DMS153 treated with DMSO at 0.1 percent for 48 hours (cell line): ENCODE measurements around the gene PRR19.
A peak's percentile ranks its signal among the peaks of the same experiment; 100 is the strongest.
"Not testable (repeated sequence)": the region's sequence is repeated elsewhere in the genome, so short reads cannot be mapped to it uniquely, and the experiment has no call there.

ENCODE experiments used
- DNase-seq: peaks from one replicate; lab custom pipeline; 2025; ENCODE audit not compliant: unreplicated experiment; lab: John Stamatoyannopoulos, UW

The PRR19 gene

GRCh38 chr19:42325308-42325895 is 23.5 kb downstream of the PRR19 start, which contains the start of gene MEGF8:
Gene MEGF8, plus strand, starts transcription at chr19:42325635. Its CDS starts 609 bp downstream, at chr19:42326244.
- DNase-seq, result peak; percentile 97

- no peak for DNase-seq
Observed at GRCh38 chr19:42325896-42326771, 24.2 kb downstream of the PRR19 start.

- no peak for DNase-seq
Observed at GRCh38 chr19:42326969-42327368, 25.0 kb downstream of the PRR19 start.

- DNase-seq, result no peak
Observed at GRCh38 chr19:42327381-42327780, 25.4 kb downstream of the PRR19 start.

- no peak for DNase-seq
Observed at GRCh38 chr19:42328106-42328505, 26.2 kb downstream of the PRR19 start.

GRCh38 chr19:42328854-42329253 is 26.9 kb downstream of the PRR19 start:
- no peak for DNase-seq

GRCh38 chr19:42330241-42330711 is 28.3 kb downstream of the PRR19 start:
- no peak for DNase-seq

GRCh38 chr19:42331333-42331732 is 29.4 kb downstream of the PRR19 start:
- not testable (repeated sequence) for DNase-seq

GRCh38 chr19:42332059-42332458 is 30.1 kb downstream of the PRR19 start:
- no peak for DNase-seq

GRCh38 chr19:42333018-42333417 is 31.1 kb downstream of the PRR19 start:
- DNase-seq, result no peak

GRCh38 chr19:42333975-42334696 is 32.2 kb downstream of the PRR19 start:
- DNase-seq, result no peak

- DNase-seq, result no peak
Observed at GRCh38 chr19:42334697-42335373, 32.9 kb downstream of the PRR19 start.

- no peak for DNase-seq
Observed at GRCh38 chr19:42335374-42335936, 33.5 kb downstream of the PRR19 start.

GRCh38 chr19:42335971-42336370 is 34.0 kb downstream of the PRR19 start:
- DNase-seq, result no peak

GRCh38 chr19:42339126-42339860 is 37.4 kb downstream of the PRR19 start:
- not testable (repeated sequence) for DNase-seq

- DNase-seq, result not testable (repeated sequence)
Observed at GRCh38 chr19:42339922-42340321, 38.0 kb downstream of the PRR19 start.

GRCh38 chr19:42343344-42344110 is 41.6 kb downstream of the PRR19 start:
- DNase-seq, result no peak

GRCh38 chr19:42344336-42344893 is 42.5 kb downstream of the PRR19 start:
- DNase-seq, result no peak
